ENCODE data around the gene PTPRD.
"Not testable (repeated sequence)": the region's sequence is repeated elsewhere in the genome, so short reads cannot be mapped to it uniquely, and the experiment has no call there.

PTPRD gene

DNA sequence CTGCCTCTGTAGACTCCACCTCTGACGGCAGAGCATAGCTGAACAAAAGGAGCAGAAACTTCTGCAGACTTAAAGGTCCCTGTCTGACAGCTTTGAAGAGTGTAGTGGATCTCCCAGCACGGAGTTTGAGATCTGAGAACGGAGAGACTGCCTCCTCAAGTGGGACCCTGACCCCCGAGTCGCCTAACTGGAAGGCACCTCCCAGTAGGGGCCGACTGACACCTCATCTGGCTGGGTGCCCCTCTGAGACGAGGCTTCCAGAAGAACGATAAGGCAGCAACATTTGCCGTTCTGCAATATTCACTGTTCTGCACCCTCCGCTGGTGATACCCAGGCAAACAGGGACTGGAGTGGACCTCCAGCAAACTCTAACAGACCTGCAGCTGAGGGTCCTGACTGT lies 1186.3 kb downstream of the PTPRD start:
- DNase-seq, result not testable (repeated sequence)

DNA sequence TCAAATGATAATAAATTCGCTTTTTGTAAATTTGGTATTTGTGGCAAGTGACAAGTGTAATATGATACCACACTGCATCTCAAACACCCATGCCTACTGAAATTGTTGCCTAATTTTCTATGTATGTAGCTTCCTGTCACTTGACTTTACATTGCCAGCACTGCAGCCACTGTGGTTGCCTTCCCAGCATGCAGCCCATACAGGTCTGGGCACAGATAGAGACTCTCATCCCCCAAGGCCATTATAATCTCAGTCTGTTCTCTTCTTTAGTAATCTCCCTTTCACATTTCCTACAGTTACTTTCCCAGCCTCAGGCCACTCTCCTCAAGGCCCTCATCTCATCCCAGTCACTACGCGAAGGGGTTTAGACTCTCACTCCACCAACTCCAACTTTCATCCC lies 1200.6 kb downstream of the PTPRD start:
- DNase-seq, result no peak

DNA sequence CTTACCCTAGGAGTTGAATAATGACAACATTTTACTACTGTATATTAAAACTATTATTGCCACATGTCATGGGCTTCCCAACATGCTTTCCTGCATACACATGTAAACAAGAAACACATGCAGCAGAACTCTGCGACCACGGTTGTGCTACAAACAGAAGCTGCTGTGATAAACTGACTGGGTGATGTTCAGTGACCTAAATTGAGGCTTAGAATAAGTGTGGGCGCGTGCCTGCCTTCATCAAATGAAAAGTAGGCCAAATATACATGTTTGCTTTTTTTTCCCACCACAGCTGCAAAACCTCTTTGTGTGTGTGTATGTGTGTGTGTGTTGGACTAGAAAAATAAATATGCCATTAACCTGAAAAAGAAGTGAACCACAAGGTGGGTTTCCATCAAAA lies 1202.1 kb downstream of the PTPRD start:
- DNase-seq, result no peak

GRCh38 chr9:9399982-9400381 lies 1212.8 kb downstream of the PTPRD start:
- no peak for DNase-seq

- DNase-seq, result no peak
These were observed 1216.3 kb downstream of the PTPRD start for GRCh38 chr9:9396518-9396917.

- no peak for DNase-seq
These were observed 1217.3 kb downstream of the PTPRD start for GRCh38 chr9:9395539-9395938.

DNA sequence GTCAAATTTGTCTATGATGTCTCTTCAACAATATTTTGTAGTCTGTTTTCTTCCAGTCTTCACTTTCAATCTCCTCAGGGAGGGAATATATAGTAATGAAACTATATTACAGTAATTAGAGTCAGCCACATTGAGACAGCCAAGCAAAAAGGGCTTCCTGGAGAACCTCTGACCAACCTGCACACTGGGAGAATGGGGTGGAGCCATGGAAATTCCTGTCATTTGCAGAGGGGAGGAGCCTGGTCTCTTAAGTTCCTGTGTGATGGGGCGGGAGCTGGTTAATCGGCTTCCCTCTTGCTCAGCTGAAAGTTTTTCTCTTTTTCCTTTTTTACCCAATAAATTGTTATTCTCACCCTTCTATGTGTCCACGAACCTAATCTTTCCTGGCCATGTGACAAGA lies 1220.0 kb downstream of the PTPRD start:
- no peak for DNase-seq

DNA sequence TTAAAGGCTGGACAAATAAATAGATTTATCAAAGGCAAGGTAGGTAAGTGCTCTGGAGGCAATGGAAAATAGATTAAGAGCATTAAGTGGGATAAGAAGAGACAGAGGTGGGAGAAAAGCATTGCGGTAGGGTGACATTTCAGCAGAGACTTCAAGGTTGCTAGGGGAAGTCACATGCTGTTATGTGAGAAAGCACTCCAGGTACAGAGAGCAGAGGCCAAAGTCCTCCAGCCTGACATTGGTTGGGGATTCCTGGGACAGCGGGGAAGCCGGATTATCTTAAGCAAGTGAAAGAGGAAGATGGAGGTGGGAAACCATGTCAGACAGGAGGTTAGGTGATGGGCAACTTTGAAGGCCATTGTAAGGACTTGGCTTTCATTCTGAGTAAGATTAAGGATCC lies 1222.9 kb downstream of the PTPRD start:
- no peak for DNase-seq

DNA sequence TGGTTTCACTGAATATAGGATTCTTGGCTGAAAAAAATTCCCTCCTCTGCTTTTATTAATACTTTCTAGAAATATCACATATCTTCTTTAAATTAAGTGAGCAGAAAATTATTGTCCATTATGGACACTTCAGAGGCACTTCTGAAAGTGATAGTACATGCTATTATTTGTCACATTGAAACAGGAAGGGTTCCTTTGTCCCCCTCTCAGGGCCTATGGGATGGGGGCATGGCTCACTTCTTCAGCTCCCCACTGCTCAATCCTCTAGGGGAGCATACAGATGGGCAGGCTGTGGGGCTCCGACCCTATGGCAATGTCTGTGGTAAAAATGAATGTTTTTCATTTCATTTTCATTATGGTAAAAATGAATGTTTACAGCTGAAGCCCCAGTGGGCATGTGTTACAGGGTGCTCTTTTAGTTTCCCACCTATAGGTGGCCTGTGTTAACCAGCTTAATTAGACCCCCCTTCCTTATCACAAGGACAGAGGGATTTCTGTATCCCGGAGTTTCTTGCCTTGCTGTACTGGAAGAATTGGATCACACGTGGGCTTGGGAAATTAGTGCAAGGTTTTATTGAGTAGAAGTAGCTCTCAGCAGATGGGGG lies 1225.2 kb downstream of the PTPRD start:
- DNase-seq, result no peak

DNA sequence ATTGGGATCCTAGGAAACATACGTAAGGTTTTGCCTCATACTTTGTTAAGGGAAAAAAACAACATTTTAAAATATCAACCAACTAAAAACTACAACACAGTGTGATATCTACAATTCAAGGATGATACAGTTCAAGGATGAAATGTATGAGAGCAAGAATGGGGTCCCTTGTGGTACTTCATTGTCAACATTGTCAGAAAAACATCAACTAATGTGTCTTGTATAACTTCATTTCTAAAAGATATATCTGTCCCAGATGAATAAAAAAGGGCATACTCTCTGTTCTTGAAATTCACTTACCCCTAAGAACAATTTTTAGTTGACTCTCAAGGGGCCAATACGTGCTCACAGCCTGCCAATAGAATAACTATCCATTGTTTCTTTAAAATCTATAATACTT lies 1250.5 kb downstream of the PTPRD start:
- DNase-seq, result no peak

DNA sequence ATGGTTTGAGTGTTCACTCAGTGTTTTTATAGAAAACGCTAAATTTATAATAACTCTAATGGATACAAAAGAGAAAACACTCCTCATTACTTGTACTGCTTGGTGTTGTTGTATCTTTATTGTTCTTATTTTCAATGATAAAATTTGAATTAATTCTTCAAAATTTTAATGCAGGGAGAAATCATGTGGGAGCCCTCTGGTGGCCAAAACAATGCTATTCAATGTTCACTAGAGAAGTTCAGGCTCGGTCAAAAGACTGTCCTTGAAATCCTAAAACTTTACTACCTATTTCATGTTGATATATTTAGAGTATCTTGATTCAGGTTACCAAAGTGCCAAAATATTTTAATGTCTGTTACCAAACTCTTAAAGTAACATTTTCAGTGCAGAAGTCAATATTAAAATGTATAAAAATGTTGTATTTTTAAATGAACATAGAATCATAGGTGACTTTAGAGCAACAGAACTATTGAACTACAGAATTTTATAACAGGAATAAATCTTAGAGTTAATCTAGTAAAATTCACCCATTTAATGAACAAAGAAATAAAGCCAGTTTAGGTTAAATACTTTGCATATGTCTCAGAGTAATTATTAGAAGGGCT lies 1259.8 kb downstream of the PTPRD start:
- peak; percentile 20 for DNase-seq

DNA sequence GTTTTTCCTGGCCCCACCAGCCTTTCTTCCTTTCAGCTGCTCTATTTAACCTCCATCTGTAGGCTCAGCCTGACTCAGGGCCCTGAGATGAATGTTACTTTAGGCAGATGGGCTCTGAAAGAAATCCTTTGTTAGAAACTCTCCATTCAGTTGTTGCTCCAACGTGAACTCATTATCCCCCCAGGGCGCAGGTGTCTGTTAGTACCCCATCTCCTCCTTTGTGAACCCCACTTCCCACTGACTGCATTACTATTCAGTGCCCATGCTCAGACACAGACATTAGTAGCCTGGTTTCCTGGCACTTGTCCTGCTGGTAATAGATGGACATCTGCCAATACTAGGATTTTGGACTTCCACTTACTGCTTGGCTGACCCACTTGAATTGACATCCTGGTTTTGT lies 1271.6 kb downstream of the PTPRD start:
- DNase-seq, result peak; percentile 74

- DNase-seq, result no peak
These were observed 1275.7 kb downstream of the PTPRD start for GRCh38 chr9:9337129-9337528.

DNA sequence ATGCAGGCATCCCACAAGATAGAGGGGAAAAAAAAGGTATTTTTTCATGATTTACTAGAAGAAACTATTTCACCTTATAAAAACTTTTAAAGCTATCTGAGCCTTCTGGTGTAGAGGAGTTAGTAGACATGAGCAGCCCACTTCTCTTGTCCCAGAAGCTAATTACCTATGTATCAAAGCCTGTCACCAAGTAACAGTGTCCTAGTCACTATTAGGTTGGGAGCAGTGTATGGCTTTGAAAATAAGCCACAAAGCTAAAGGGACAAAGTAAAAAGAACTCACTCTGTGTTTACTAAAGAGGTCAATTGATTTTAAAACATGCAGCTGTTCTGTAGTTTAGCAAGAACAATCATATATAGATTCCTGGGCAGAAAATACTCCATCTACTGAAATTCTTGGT lies 1286.1 kb downstream of the PTPRD start:
- DNase-seq, result no peak

- no peak for DNase-seq
These were observed 1293.8 kb downstream of the PTPRD start for GRCh38 chr9:9319007-9319406.

DNA sequence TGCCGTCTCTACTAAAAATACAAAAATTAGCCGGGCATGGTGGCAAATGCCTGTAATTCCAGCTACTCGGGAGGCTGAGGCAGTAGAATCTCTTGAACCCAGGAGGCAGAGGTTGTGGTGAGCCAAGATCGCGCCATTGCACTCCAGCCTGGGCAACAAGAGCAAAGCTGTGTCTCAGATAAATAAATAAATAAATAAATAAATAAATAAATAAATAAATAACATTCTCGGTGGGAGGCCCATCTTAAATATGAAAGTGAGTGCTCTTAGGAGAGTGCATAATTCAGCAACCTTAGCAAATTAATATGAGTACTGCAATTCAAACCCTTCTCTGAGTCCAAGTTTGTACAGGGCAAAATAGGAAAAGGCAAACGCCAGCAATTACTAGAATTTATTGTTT lies 1302.1 kb downstream of the PTPRD start:
- not testable (repeated sequence) for DNase-seq

DNA sequence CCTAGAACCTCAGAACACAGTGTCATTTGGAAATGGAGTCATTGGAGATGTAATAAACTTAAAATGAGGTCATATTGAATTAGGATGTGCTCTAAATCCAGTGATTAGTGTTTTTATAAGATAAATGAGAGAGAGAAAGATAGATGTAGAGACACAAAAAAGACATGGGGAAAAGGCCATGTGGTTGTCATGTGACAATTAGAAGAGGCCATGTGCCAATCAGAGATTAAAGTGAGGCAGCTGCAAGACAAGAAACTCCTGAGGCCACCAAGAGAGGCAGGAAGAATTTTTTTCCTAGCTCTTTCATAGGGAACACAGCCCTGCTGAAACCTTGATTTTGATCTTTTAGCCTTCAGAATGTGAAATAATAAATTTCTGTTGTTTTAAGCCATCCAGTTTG lies 1307.2 kb downstream of the PTPRD start:
- DNase-seq, result no peak

DNA sequence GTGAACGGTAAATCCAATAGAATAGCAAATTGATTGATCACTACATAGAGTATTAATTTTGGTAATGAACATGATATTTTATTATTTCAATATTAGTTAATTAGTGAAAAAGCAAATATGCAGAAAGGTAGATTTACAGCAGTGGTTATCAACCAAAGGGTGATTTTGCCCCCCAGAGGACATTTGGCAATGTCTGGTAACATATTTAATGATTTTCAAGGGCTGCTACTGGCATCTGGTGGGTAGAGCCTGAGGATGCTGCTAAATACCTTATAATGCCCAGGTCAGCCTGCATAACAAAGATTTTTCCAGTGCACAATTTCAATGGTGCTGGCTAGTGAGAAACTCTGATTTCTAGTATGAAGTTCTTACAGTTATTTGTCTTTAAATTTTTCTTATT lies 1313.7 kb downstream of the PTPRD start:
- peak; percentile 56 for DNase-seq

DNA sequence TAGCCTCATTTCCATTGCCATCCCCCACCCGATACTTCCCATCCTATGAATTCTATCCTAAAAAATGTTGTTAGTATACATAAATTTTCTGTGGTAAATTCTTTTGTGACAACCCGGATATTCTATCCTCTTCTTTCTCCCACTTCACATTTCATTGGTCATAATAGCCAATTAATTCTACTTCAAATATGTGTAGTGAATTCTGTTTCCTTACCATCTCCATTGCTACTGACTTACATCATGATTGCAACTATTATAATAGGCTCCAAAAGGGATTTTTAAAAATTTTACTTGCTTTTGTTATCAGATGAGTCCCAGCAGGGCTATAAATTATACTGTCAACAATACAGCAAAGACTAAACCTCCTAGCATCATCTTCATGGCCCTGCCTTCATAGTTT lies 1326.8 kb downstream of the PTPRD start:
- no peak for DNase-seq

DNA sequence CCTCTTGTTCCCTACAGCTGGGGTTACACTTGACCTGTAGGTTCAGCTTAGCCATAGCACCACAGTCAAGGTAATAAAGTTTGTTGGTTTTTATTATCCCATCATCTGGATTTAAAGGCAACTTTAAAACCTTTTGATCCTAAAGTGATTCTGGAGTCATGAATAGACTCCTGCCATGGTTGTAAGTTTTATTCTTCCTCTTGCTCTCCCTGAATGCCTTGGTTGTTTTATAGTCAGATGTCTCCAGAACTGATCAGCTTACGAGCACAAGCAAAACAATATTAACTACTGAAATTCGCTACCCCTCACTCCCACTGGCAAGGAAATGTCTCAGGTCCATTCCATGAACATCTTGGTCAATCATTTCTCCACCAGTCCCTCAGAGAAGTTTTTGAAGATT lies 1328.6 kb downstream of the PTPRD start:
- no peak for DNase-seq

DNA sequence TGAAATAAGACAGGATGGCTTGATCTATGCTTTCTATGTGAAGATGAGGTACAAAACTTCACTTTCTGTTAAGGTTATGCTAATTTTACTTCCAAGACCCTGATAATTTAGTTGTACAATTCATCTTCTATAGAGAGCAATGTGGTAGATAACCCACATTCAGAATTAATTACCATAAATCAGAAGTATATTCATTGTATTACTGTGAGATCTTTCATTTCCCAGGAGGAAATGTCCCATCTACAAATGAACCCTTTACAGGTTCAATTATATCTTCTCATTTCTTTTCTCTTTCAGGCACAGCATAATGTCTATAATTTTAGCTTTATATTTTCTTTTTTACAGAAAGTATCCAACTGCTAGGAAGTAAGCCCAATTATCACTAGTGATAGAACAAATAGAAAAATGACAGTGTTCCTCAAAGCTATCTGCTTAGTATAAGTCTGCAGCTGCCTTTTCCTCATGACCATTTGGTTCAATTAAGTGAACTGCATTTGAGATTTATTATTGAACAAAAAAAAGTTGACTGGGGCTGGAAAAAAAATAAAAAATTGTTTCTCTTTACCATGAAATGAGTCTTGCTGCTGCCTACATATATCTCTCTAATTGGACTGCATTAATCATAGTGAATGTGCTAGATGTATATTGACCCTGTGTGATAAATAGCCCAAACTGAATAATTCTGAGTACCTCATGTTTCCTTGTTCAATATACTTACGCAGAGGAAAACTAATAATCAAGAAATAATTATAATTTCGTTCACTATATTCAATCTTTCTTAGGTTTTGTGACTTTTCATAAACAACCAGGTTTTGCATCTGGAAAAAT lies 1329.4 kb downstream of the PTPRD start:
- DNase-seq, result no peak

- DNase-seq, result no peak
These were observed 1337.2 kb downstream of the PTPRD start for GRCh38 chr9:9275601-9276000.

GRCh38 chr9:9257999-9258498 lies 1354.8 kb downstream of the PTPRD start:
- DNase-seq, result peak; percentile 24

GRCh38 chr9:9246726-9247125 lies 1366.1 kb downstream of the PTPRD start:
- DNase-seq, result no peak
